ENCODE measurements around the gene ALG13. TPM values are rescaled to one million over a fixed set of nuclear protein-coding genes. Genes with fewer than 3 reads are reported as not detected.
"Not testable (repeated sequence)": the region's sequence is repeated elsewhere in the genome, so short reads cannot be mapped to it uniquely, and the experiment has no call there.

The ALG13 gene
- total RNA-seq: 52.2 and 55.2 TPM in 2 replicates

GRCh38 chrX:111680988-111681779 lies at the start of gene ALG13:
TSS of gene ALG13 (plus strand) at chrX:111681170. CDS start at chrX:111681219, 49 bp downstream.
- no peaks in the 10 kb centered on the region for H3K9me3 Mint-ChIP-seq
- H3K36me3 Mint-ChIP-seq (ENCODE audit: low read depth): peaks cover 33% of the 10 kb centered on the region
- intact Hi-C loops (cut with micrococcal nuclease): loop anchor here (1.0 kb wide), 1 partner anchor 36 kb away; no protein-coding TSS in a partner anchor
- peaks cover 17% of the 10 kb centered on the region for H3K4me1 Mint-ChIP-seq (ENCODE audit: low read depth)
- peak; percentile 76 for DNase-seq (ENCODE audit: low spot score)
- no peaks in the 10 kb centered on the region for H3K27me3 Mint-ChIP-seq (ENCODE audit: low read depth)
- H3K4me3 Mint-ChIP-seq (ENCODE audit: low read depth): peak within 1 kb of the TSS; percentile 86
- H3K27ac Mint-ChIP-seq: peak within 1 kb of the TSS; percentile 95

- intact Hi-C loops (cut with micrococcal nuclease): no loop called here
- no peaks in the 10 kb centered on the region for H3K36me3 Mint-ChIP-seq (ENCODE audit: low read depth)
- no peaks in the 10 kb centered on the region for H3K9me3 Mint-ChIP-seq
- DNase-seq (ENCODE audit: low spot score): no peak
- no peaks in the 10 kb centered on the region for H3K27me3 Mint-ChIP-seq (ENCODE audit: low read depth)
- no peak overlapping the region for H3K27ac Mint-ChIP-seq
- H3K4me3 Mint-ChIP-seq (ENCODE audit: low read depth): no peak overlapping the region
- H3K4me1 Mint-ChIP-seq (ENCODE audit: low read depth): no peaks in the 10 kb centered on the region
Observed at GRCh38 chrX:111634823-111635729, 45.9 kb upstream of the ALG13 start.

- Mint-ChIP-seq H3K27me3 (ENCODE audit: low read depth) (peaks cover 5% of the 10 kb centered on the region), H3K4me1 (ENCODE audit: low read depth) (peaks cover 13% of the 10 kb centered on the region), H3K9me3 (no peaks in the 10 kb centered on the region), H3K36me3 (ENCODE audit: low read depth) (no peaks in the 10 kb centered on the region), H3K4me3 (ENCODE audit: low read depth) (no peak overlapping the region), H3K27ac (no peak overlapping the region)
- intact Hi-C loops (cut with micrococcal nuclease): no loop called here
- no peak for DNase-seq (ENCODE audit: low spot score)
Observed at GRCh38 chrX:111641969-111642368, 39.0 kb upstream of the ALG13 start.

- Mint-ChIP-seq H3K27ac (peak overlapping the region; percentile 60), H3K4me1 (ENCODE audit: low read depth) (peaks cover 13% of the 10 kb centered on the region)
- H3K4me3 Mint-ChIP-seq (ENCODE audit: low read depth); H3K36me3 Mint-ChIP-seq (ENCODE audit: low read depth); DNase-seq (ENCODE audit: low spot score); H3K27me3 Mint-ChIP-seq (ENCODE audit: low read depth); H3K9me3 Mint-ChIP-seq: not testable (repeated sequence)
- intact Hi-C loops (cut with micrococcal nuclease): loop anchor here (1.0 kb wide), 1 partner anchor 36 kb away; the partner anchor contains the start of gene ALG13
Observed at GRCh38 chrX:111645165-111645564, 35.8 kb upstream of the ALG13 start.

- DNase-seq (ENCODE audit: low spot score): no peak
- intact Hi-C loops (cut with micrococcal nuclease): loop anchor here (1.0 kb wide), 1 partner anchor 36 kb away; the partner anchor contains the start of gene ALG13
- no peak overlapping the region for H3K4me3 Mint-ChIP-seq (ENCODE audit: low read depth)
- peaks cover 5% of the 10 kb centered on the region for H3K27me3 Mint-ChIP-seq (ENCODE audit: low read depth)
- H3K36me3 Mint-ChIP-seq (ENCODE audit: low read depth): no peaks in the 10 kb centered on the region
- H3K4me1 Mint-ChIP-seq (ENCODE audit: low read depth): peaks cover 13% of the 10 kb centered on the region
- no peaks in the 10 kb centered on the region for H3K9me3 Mint-ChIP-seq
- peak overlapping the region; percentile 60 for H3K27ac Mint-ChIP-seq
Observed at GRCh38 chrX:111645607-111646006, 35.4 kb upstream of the ALG13 start.

- Mint-ChIP-seq H3K4me3 (ENCODE audit: low read depth) (no peak overlapping the region), H3K36me3 (ENCODE audit: low read depth) (no peaks in the 10 kb centered on the region), H3K27ac (no peak overlapping the region), H3K27me3 (ENCODE audit: low read depth) (peaks cover 6% of the 10 kb centered on the region), H3K4me1 (ENCODE audit: low read depth) (peaks cover 13% of the 10 kb centered on the region), H3K9me3 (no peaks in the 10 kb centered on the region)
- intact Hi-C loops (cut with micrococcal nuclease): no loop called here
- no peak for DNase-seq (ENCODE audit: low spot score)
Observed at GRCh38 chrX:111646515-111646914, 34.5 kb upstream of the ALG13 start.

GRCh38 chrX:111648802-111649201 lies 32.2 kb upstream of the ALG13 start:
- H3K4me3 Mint-ChIP-seq (ENCODE audit: low read depth): no peak overlapping the region
- H3K27ac Mint-ChIP-seq: no peak overlapping the region
- H3K27me3 Mint-ChIP-seq (ENCODE audit: low read depth): peaks cover 1% of the 10 kb centered on the region
- no peak for DNase-seq (ENCODE audit: low spot score)
- H3K36me3 Mint-ChIP-seq (ENCODE audit: low read depth): no peaks in the 10 kb centered on the region
- intact Hi-C loops (cut with micrococcal nuclease): no loop called here
- no peaks in the 10 kb centered on the region for H3K9me3 Mint-ChIP-seq
- peaks cover 13% of the 10 kb centered on the region for H3K4me1 Mint-ChIP-seq (ENCODE audit: low read depth)

- Mint-ChIP-seq H3K36me3 (ENCODE audit: low read depth) (no peaks in the 10 kb centered on the region), H3K27ac (no peak overlapping the region), H3K4me3 (ENCODE audit: low read depth) (no peak overlapping the region), H3K9me3 (no peaks in the 10 kb centered on the region), H3K27me3 (ENCODE audit: low read depth) (peaks cover 1% of the 10 kb centered on the region), H3K4me1 (ENCODE audit: low read depth) (peaks cover 12% of the 10 kb centered on the region)
- intact Hi-C loops (cut with micrococcal nuclease): no loop called here
- DNase-seq (ENCODE audit: low spot score): no peak
Observed at GRCh38 chrX:111649638-111650037, 31.3 kb upstream of the ALG13 start.

GRCh38 chrX:111650845-111651244 lies 30.1 kb upstream of the ALG13 start:
- peaks cover 1% of the 10 kb centered on the region for H3K27me3 Mint-ChIP-seq (ENCODE audit: low read depth)
- H3K9me3 Mint-ChIP-seq: no peaks in the 10 kb centered on the region
- no peaks in the 10 kb centered on the region for H3K36me3 Mint-ChIP-seq (ENCODE audit: low read depth)
- intact Hi-C loops (cut with micrococcal nuclease): no loop called here
- H3K27ac Mint-ChIP-seq: no peak overlapping the region
- DNase-seq (ENCODE audit: low spot score): no peak
- H3K4me1 Mint-ChIP-seq (ENCODE audit: low read depth): peaks cover 1% of the 10 kb centered on the region
- no peak overlapping the region for H3K4me3 Mint-ChIP-seq (ENCODE audit: low read depth)

- DNase-seq (ENCODE audit: low spot score): no peak
- H3K27ac Mint-ChIP-seq: no peak overlapping the region
- H3K27me3 Mint-ChIP-seq (ENCODE audit: low read depth): peaks cover 1% of the 10 kb centered on the region
- intact Hi-C loops (cut with micrococcal nuclease): no loop called here
- H3K36me3 Mint-ChIP-seq (ENCODE audit: low read depth): no peaks in the 10 kb centered on the region
- H3K4me1 Mint-ChIP-seq (ENCODE audit: low read depth): no peaks in the 10 kb centered on the region
- no peaks in the 10 kb centered on the region for H3K9me3 Mint-ChIP-seq
- no peak overlapping the region for H3K4me3 Mint-ChIP-seq (ENCODE audit: low read depth)
Observed at GRCh38 chrX:111652719-111653118, 28.3 kb upstream of the ALG13 start.

- Mint-ChIP-seq H3K36me3 (ENCODE audit: low read depth) (no peaks in the 10 kb centered on the region), H3K4me1 (ENCODE audit: low read depth) (no peaks in the 10 kb centered on the region), H3K27ac (no peak overlapping the region), H3K9me3 (no peaks in the 10 kb centered on the region), H3K27me3 (ENCODE audit: low read depth) (peaks cover 4% of the 10 kb centered on the region), H3K4me3 (ENCODE audit: low read depth) (no peak overlapping the region)
- DNase-seq (ENCODE audit: low spot score): no peak
- intact Hi-C loops (cut with micrococcal nuclease): no loop called here
Observed at GRCh38 chrX:111661241-111661640, 19.7 kb upstream of the ALG13 start.

- no peak overlapping the region for H3K27ac Mint-ChIP-seq
- no peaks in the 10 kb centered on the region for H3K9me3 Mint-ChIP-seq
- H3K36me3 Mint-ChIP-seq (ENCODE audit: low read depth): no peaks in the 10 kb centered on the region
- intact Hi-C loops (cut with micrococcal nuclease): no loop called here
- no peak overlapping the region for H3K4me3 Mint-ChIP-seq (ENCODE audit: low read depth)
- no peak for DNase-seq (ENCODE audit: low spot score)
- no peaks in the 10 kb centered on the region for H3K4me1 Mint-ChIP-seq (ENCODE audit: low read depth)
- peaks cover 6% of the 10 kb centered on the region for H3K27me3 Mint-ChIP-seq (ENCODE audit: low read depth)
Observed at GRCh38 chrX:111662292-111662691, 18.7 kb upstream of the ALG13 start.

GRCh38 chrX:111671668-111672067 lies 9.3 kb upstream of the ALG13 start:
- intact Hi-C loops (cut with micrococcal nuclease): no loop called here
- Mint-ChIP-seq H3K9me3 (no peaks in the 10 kb centered on the region), H3K27me3 (ENCODE audit: low read depth) (peaks cover 3% of the 10 kb centered on the region), H3K36me3 (ENCODE audit: low read depth) (no peaks in the 10 kb centered on the region), H3K27ac (no peak overlapping the region), H3K4me3 (ENCODE audit: low read depth) (no peak overlapping the region), H3K4me1 (ENCODE audit: low read depth) (no peaks in the 10 kb centered on the region)
- no peak for DNase-seq (ENCODE audit: low spot score)

Measured in activated T-helper 2 cell treated with anti-CD3 and anti-CD28 coated beads, Interferon-gamma antibody, Interleukin-2, Interleukin-4, amounts not matched to agents 10 μg/mL and 5 μg/mL and 100 μg/mL, durations not matched to agents 14 hours and 24 hours and 36 hours (primary cell).